Measurements from ENCODE around the gene SERTM1. TPM values are rescaled to one million over a fixed set of nuclear protein-coding genes. Genes with fewer than 3 reads are reported as not detected.

The SERTM1 gene
- total and polyA plus RNA-seq, 2 of the 4 experiments (the other 2 are of a cell fraction), result not detected

DNA sequence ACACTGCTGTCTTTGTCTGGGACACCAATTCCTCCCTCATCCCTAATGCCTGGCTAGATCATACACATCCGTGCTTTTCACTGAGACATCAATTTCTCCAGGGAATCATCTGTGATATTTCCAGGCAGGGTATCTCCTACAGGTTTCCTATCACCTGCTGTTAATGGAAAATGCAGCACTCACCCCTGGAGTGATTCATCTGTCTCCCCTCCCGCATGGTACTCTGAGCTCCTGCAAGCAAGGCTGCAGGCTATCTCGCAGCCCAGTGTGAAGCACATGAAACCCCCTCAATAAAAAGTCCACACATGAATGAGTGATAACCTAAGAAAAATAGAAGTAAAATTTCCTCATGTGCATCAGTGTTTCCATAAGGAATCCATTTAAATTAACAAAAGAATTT lies 38.5 kb downstream of the SERTM1 start:
- Histone ChIP-seq H3K36me3 (ENCODE audit: control insufficient read depth, insufficient read depth, low read length) (no peaks in the 10 kb centered on the region), H2BK120ac (ENCODE audit: low read depth, low read length) (no peak overlapping the region), H4K20me1 (ENCODE audit: insufficient read depth, low read length) (no peaks in the 10 kb centered on the region), H3K23ac (ENCODE audit: low read depth, low read length) (no peak overlapping the region), H3K4me3 (ENCODE audit: insufficient read depth, low read depth, low read length) (no peak overlapping the region), H3K79me1 (ENCODE audit: low read depth in 1 of 2, low read length in 2 of 2) (no peaks in the 10 kb centered on the region), H3K56ac (ENCODE audit: extremely low read depth, insufficient read depth, low read length) (no peak overlapping the region), H3K18ac (ENCODE audit: low read depth, low read length) (no peak overlapping the region), H3K4me2 (ENCODE audit: low read depth, low read length) (no peak overlapping the region), H3K9me1 (ENCODE audit: insufficient read depth, low read length) (no peaks in the 10 kb centered on the region), H4K5ac (ENCODE audit: low read depth, low read length) (no peak overlapping the region), H3K4me1 (ENCODE audit: control insufficient read depth, insufficient read depth, low read length) (no peaks in the 10 kb centered on the region), H2BK5ac (ENCODE audit: low read depth, low read length, poor library complexity, severe bottlenecking) (no peak overlapping the region), H4K91ac (ENCODE audit: insufficient read depth, low read depth, low read length) (no peak overlapping the region), H2AK5ac (ENCODE audit: low read depth, low read length) (no peak overlapping the region), H3K27me3 (ENCODE audit: control insufficient read depth, insufficient read depth, low read length) (no peaks in the 10 kb centered on the region; the same call in 1 of the 2 replicates), H2AFZ (replicated peaks; ENCODE audit: low read length, poor library complexity) (no peak overlapping the region), H2BK20ac (ENCODE audit: low read depth, low read length) (no peak overlapping the region), H3K27ac (ENCODE audit: insufficient read depth, low read length) (no peak overlapping the region), H3K14ac (replicated peaks; ENCODE audit: low read depth, low read length) (no peak overlapping the region), H2BK15ac (ENCODE audit: low read depth, low read length) (no peak overlapping the region), H3K9me3 (ENCODE audit: control insufficient read depth, insufficient read depth, low read length) (no peaks in the 10 kb centered on the region), H4K8ac (ENCODE audit: low read depth in 2 of 2, low read length in 2 of 2) (no peak overlapping the region), H2AK9ac (replicated peaks; ENCODE audit: low read depth, low read length, poor library complexity) (no peak overlapping the region), H3K9ac (ENCODE audit: low read depth, low read length) (no peak overlapping the region), H3K4ac (ENCODE audit: low read depth, low read length) (no peak overlapping the region)
- dilution Hi-C loops (cut with HindIII; ENCODE audit: low sequenced_read_pairs, unreplicated experiment) (no loop called here), in situ Hi-C loops (cut with MboI; ENCODE audit: low sequenced_read_pairs) (no loop called here), intact Hi-C loops (cut with micrococcal nuclease) (no loop called here)
- DNase-seq (no peak), ATAC-seq (ENCODE audit: low read depth) (no peak)
- no CpG with 5 or more reads among the region's 3 CpGs for WGBS, 2 experiments (ENCODE audit: extremely low coverage in 2 of 2, insufficient read length in 1 of 2)
- no peak for TF ChIP-seq POLR2A (IDR thresholded peaks at IDR 0.05; ENCODE audit: low read depth, low read length)
- no peak for TF ChIP-seq RFX5 (IDR thresholded peaks at IDR 0.05; ENCODE audit: low read depth, low read length)
- TF ChIP-seq MAZ (IDR thresholded peaks at IDR 0.05; ENCODE audit: borderline replicate concordance, low read depth, low read length), result no peak
- TF ChIP-seq, protein P1, sequence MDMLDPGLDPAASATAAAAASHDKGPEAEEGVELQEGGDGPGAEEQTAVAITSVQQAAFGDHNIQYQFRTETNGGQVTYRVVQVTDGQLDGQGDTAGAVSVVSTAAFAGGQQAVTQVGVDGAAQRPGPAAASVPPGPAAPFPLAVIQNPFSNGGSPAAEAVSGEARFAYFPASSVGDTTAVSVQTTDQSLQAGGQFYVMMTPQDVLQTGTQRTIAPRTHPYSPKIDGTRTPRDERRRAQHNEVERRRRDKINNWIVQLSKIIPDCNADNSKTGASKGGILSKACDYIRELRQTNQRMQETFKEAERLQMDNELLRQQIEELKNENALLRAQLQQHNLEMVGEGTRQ (IDR thresholded peaks at IDR 0.05; ENCODE audit: low read depth, low read length), result no peak
- no peak for TF ChIP-seq MXI1 (IDR thresholded peaks at IDR 0.05; ENCODE audit: borderline replicate concordance, low read depth, low read length)
- TF ChIP-seq, protein P2, sequence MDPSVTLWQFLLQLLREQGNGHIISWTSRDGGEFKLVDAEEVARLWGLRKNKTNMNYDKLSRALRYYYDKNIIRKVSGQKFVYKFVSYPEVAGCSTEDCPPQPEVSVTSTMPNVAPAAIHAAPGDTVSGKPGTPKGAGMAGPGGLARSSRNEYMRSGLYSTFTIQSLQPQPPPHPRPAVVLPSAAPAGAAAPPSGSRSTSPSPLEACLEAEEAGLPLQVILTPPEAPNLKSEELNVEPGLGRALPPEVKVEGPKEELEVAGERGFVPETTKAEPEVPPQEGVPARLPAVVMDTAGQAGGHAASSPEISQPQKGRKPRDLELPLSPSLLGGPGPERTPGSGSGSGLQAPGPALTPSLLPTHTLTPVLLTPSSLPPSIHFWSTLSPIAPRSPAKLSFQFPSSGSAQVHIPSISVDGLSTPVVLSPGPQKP (IDR thresholded peaks at IDR 0.05; ENCODE audit: borderline replicate concordance, low read depth, low read length), result no peak
- TF ChIP-seq CEBPB (IDR thresholded peaks at IDR 0.05; ENCODE audit: low read depth, low read length), result no peak
- no peak for TF ChIP-seq BHLHE40 (IDR thresholded peaks at IDR 0.05; ENCODE audit: low read depth, low read length)
- TF ChIP-seq RAD21 (IDR thresholded peaks at IDR 0.05; ENCODE audit: low read length), result no peak
- no peak for TF ChIP-seq FOS (IDR thresholded peaks at IDR 0.05; ENCODE audit: low read depth, low read length)
- no peak for TF ChIP-seq CHD1 (IDR thresholded peaks at IDR 0.05; ENCODE audit: low read depth, low read length)
- no peak for TF ChIP-seq SMC3 (IDR thresholded peaks at IDR 0.05; ENCODE audit: low read depth, low read length)
- TF ChIP-seq NFE2L2 (IDR thresholded peaks at IDR 0.05; ENCODE audit: low read depth, low read length), result no peak
- TF ChIP-seq, protein P3, sequence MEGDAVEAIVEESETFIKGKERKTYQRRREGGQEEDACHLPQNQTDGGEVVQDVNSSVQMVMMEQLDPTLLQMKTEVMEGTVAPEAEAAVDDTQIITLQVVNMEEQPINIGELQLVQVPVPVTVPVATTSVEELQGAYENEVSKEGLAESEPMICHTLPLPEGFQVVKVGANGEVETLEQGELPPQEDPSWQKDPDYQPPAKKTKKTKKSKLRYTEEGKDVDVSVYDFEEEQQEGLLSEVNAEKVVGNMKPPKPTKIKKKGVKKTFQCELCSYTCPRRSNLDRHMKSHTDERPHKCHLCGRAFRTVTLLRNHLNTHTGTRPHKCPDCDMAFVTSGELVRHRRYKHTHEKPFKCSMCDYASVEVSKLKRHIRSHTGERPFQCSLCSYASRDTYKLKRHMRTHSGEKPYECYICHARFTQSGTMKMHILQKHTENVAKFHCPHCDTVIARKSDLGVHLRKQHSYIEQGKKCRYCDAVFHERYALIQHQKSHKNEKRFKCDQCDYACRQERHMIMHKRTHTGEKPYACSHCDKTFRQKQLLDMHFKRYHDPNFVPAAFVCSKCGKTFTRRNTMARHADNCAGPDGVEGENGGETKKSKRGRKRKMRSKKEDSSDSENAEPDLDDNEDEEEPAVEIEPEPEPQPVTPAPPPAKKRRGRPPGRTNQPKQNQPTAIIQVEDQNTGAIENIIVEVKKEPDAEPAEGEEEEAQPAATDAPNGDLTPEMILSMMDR (conservative IDR thresholded peaks at IDR 0.05; ENCODE audit: low read depth, low read length), result no peak
- no peak for TF ChIP-seq MAFK (IDR thresholded peaks at IDR 0.05; ENCODE audit: low read depth, low read length)
- no peak for TF ChIP-seq RCOR1 (IDR thresholded peaks at IDR 0.05; ENCODE audit: insufficient replicate concordance, low read length)
- CTCF ChIA-PET, result no interaction called here
- no TSS peak for BruUV-seq (replicated peaks)
- POLR2A ChIA-PET (ENCODE audit: unreplicated experiment), result no interaction called here

All from IMR-90 (cell line).